ENCODE measurements around the gene EIF1AD. TPM values are rescaled to one million over a fixed set of nuclear protein-coding genes. Genes with fewer than 3 reads are reported as not detected.

The EIF1AD gene
- total RNA-seq, 2 experiments from 2014 or later: 51.1 to 63.2 TPM

DNA sequence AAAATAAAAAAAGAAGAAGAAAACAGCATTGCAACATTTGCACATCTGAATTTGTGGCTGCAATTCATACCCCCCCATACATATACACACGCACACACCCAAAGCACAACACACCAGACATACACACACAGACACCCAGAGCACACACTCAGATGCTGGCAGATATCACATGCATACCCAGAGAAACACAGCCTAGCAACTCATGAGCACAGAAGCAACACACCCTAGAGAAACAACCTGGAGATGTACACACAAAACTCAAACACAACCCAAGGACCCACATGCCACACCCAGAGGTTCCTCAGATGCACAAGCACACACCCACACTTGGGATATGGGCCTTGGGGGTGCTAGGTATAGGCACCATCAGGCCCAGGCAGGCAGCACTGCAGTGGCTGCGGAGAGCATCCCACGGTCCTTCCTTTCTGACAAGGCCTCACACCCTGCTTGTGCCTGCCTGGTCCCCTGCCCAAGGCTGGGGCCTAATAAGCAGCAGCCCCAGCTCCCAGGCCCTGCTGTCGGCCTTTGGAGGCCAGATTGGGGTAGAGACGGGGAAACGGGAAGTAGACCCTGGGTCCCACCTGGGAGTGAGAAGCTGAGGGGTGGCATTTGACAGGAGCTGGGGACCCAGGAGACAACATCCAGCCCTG lies 13.0 kb upstream of the EIF1AD start:
- Histone ChIP-seq H3K36me3 (ENCODE audit: insufficient read depth, low read length) (no peaks in the 10 kb centered on the region), H3K9me3 (ENCODE audit: low read length) (no peaks in the 10 kb centered on the region), H3K9me2 (ENCODE audit: insufficient read depth, low read length) (no peaks in the 10 kb centered on the region), H3K79me2 (ENCODE audit: insufficient read depth, low read depth, low read length) (no peaks in the 10 kb centered on the region), H4K20me1 (ENCODE audit: insufficient read depth, low read length) (no peaks in the 10 kb centered on the region), H3K4me1 (ENCODE audit: insufficient read depth, low read length, poor library complexity, severe bottlenecking) (no peaks in the 10 kb centered on the region), H3K4me2 (ENCODE audit: low read length) (no peak overlapping the region), H2AFZ (ENCODE audit: low read length) (no peak overlapping the region), H3K27ac (ENCODE audit: low read depth, low read length, poor library complexity, severe bottlenecking) (no peak overlapping the region), H3K4me3 (ENCODE audit: low read depth, low read length, poor library complexity, severe bottlenecking) (no peak overlapping the region)
- ChIA-PET CTCF (ENCODE audit: unreplicated experiment) (no interaction called here), POLR2A (interaction anchor here (0.6 kb wide), 1 partner anchor 193 kb away, joined by 4 read pairs; no protein-coding TSS in a partner anchor)
- no TSS peak for BruUV-seq (replicated peaks)
- TF ChIP-seq, protein P1, sequence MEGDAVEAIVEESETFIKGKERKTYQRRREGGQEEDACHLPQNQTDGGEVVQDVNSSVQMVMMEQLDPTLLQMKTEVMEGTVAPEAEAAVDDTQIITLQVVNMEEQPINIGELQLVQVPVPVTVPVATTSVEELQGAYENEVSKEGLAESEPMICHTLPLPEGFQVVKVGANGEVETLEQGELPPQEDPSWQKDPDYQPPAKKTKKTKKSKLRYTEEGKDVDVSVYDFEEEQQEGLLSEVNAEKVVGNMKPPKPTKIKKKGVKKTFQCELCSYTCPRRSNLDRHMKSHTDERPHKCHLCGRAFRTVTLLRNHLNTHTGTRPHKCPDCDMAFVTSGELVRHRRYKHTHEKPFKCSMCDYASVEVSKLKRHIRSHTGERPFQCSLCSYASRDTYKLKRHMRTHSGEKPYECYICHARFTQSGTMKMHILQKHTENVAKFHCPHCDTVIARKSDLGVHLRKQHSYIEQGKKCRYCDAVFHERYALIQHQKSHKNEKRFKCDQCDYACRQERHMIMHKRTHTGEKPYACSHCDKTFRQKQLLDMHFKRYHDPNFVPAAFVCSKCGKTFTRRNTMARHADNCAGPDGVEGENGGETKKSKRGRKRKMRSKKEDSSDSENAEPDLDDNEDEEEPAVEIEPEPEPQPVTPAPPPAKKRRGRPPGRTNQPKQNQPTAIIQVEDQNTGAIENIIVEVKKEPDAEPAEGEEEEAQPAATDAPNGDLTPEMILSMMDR (conservative IDR thresholded peaks at IDR 0.05; ENCODE audit: low read length): no peak
- no peak for TF ChIP-seq EZH2phosphoT487 (IDR thresholded peaks at IDR 0.05; ENCODE audit: borderline replicate concordance, low read depth, low read length)
- DNase-seq (ENCODE audit: low spot score): no peak
- intact Hi-C loops (cut with micrococcal nuclease; ENCODE audit: unreplicated experiment): no loop called here

DNA sequence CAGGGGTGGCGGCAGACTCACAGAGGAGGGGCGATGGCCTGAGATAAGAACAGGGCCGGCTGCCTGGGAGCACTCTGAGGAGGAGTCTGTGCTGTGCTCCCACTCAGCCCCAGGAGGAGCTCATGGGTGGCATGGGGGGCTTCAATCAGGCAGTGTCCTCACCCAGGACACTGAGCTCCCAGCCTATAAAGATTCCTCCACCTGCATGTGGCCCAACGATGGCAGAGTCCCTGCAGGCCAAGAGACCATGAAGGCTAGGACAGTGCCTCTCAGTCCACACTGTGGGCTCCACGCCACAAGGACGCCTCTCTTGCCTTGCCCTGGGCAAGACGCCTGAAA lies 11.8 kb upstream of the EIF1AD start:
- no peak overlapping the region for H3K4me2 ChIP-seq (ENCODE audit: low read length)
- intact Hi-C loops (cut with micrococcal nuclease; ENCODE audit: unreplicated experiment): no loop called here
- no peaks in the 10 kb centered on the region for H3K36me3 ChIP-seq (ENCODE audit: insufficient read depth, low read length)
- H2AFZ ChIP-seq (ENCODE audit: low read length): no peak overlapping the region
- no peak overlapping the region for H3K4me3 ChIP-seq (ENCODE audit: low read depth, low read length, poor library complexity, severe bottlenecking)
- H3K27ac ChIP-seq (ENCODE audit: low read depth, low read length, poor library complexity, severe bottlenecking): no peak overlapping the region
- no peak for DNase-seq (ENCODE audit: low spot score)
- no peaks in the 10 kb centered on the region for H4K20me1 ChIP-seq (ENCODE audit: insufficient read depth, low read length)
- CTCF ChIA-PET (ENCODE audit: unreplicated experiment): no interaction called here
- no peaks in the 10 kb centered on the region for H3K9me2 ChIP-seq (ENCODE audit: insufficient read depth, low read length)
- H3K79me2 ChIP-seq (ENCODE audit: insufficient read depth, low read depth, low read length): no peaks in the 10 kb centered on the region
- no TSS peak for BruUV-seq (replicated peaks)
- no peaks in the 10 kb centered on the region for H3K9me3 ChIP-seq (ENCODE audit: low read length)
- no peaks in the 10 kb centered on the region for H3K4me1 ChIP-seq (ENCODE audit: insufficient read depth, low read length, poor library complexity, severe bottlenecking)
- no peak for TF ChIP-seq EZH2phosphoT487 (IDR thresholded peaks at IDR 0.05; ENCODE audit: borderline replicate concordance, low read depth, low read length)
- TF ChIP-seq, protein P1 (conservative IDR thresholded peaks at IDR 0.05; ENCODE audit: low read length): no peak
- POLR2A ChIA-PET: no interaction called here

DNA sequence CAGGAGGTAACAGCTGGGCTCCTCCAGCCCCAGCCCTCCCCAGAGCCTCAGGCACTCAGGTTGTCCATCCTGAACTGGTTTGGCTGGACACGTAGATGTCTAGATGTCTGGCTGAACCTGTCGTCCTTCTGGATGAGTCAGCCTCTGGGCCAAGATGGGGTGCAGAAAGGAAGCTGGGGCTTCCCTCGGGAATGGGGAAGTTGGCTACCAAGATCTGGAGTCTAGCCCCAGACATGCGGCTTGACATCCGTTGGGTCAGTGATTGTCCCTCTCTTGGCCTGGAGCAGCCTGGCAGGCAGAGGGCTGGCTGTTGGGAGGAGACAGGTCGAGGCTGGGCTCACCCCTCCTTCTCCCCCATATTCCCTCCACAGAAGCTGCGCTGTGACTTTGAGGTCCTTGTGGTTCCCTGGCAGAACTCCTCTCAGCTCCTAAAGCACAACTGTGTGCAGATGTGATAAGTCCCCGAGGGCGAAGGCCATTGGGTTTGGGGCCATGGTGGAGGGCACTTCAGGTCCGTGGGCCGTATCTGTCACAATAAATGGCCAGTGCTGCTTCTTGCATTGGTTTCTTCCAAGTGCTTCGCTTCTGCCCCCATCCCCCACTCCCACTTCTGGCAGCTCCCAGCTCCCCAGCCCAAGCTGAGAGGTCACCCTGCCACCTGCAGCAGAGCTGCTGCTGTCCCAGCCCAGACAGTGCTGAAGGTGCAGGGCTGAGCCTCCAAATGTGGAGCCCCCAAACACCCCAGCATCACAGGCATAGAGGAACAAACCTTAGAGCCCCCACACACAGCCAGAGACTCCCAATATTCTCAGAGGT lies 11.2 kb upstream of the EIF1AD start:
- H4K20me1 ChIP-seq (ENCODE audit: insufficient read depth, low read length): no peaks in the 10 kb centered on the region
- H3K4me1 ChIP-seq (ENCODE audit: insufficient read depth, low read length, poor library complexity, severe bottlenecking): no peaks in the 10 kb centered on the region
- H3K27ac ChIP-seq (ENCODE audit: low read depth, low read length, poor library complexity, severe bottlenecking): no peak overlapping the region
- no TSS peak for BruUV-seq (replicated peaks)
- no peaks in the 10 kb centered on the region for H3K36me3 ChIP-seq (ENCODE audit: insufficient read depth, low read length)
- intact Hi-C loops (cut with micrococcal nuclease; ENCODE audit: unreplicated experiment): no loop called here
- H3K79me2 ChIP-seq (ENCODE audit: insufficient read depth, low read depth, low read length): no peaks in the 10 kb centered on the region
- CTCF ChIA-PET (ENCODE audit: unreplicated experiment): no interaction called here
- POLR2A ChIA-PET: no interaction called here
- TF ChIP-seq EZH2phosphoT487 (IDR thresholded peaks at IDR 0.05; ENCODE audit: borderline replicate concordance, low read depth, low read length): no peak
- TF ChIP-seq, protein P1 (conservative IDR thresholded peaks at IDR 0.05; ENCODE audit: low read length): no peak
- H3K4me3 ChIP-seq (ENCODE audit: low read depth, low read length, poor library complexity, severe bottlenecking): no peak overlapping the region
- no peaks in the 10 kb centered on the region for H3K9me3 ChIP-seq (ENCODE audit: low read length)
- no peak for DNase-seq (ENCODE audit: low spot score)
- H3K4me2 ChIP-seq (ENCODE audit: low read length): no peak overlapping the region
- no peak overlapping the region for H2AFZ ChIP-seq (ENCODE audit: low read length)
- no peaks in the 10 kb centered on the region for H3K9me2 ChIP-seq (ENCODE audit: insufficient read depth, low read length)

Data from OCI-LY7 (cell line).